Caco-2 (cell line): Measurements from ENCODE around the gene HPN. TPM values are rescaled to one million over a fixed set of nuclear protein-coding genes. Genes with fewer than 3 reads are reported as not detected.
"Not testable (repeated sequence)": the region's sequence is repeated elsewhere in the genome, so short reads cannot be mapped to it uniquely, and the experiment has no call there.

Experiments used
- Bru-seq: library from RNA; stranded (reverse); fragments of 400-500 nt; gene quantifications from one replicate; lab custom pipeline; 2021; lab: Mats Ljungman, UMichigan
- BruChase-seq, 2 experiments: library from RNA; stranded (reverse); fragments of 400-500 nt; gene quantifications; one replicate each; lab custom pipeline; 2021; lab: Mats Ljungman, UMichigan
- BruUV-seq: library from RNA; stranded (reverse); fragments of 400-500 nt; replicated peaks from 2 replicates; lab custom pipeline; 2021; lab: Mats Ljungman, UMichigan
- CTCF ChIA-PET: fragments of 300-600 bp; sonication (Branson Sonifier 250); formaldehyde crosslinking; loops from one replicate; lab custom pipeline; 2022; ENCODE audit warnings: antibody characterized with exemption; lab: Charles Lee
- POLR2A ChIA-PET: fragments of 300-600 bp; sonication (Branson Sonifier 250); formaldehyde crosslinking; loops from one replicate; lab custom pipeline; 2022; ENCODE audit warnings: antibody characterized with exemption; lab: Charles Lee
- DNase-seq, 2 experiments: peaks; one replicate each; pipeline versions ENCODE4 v3.0.0 to v3.0.0-alpha.2; 2020 to 2022
- H3K27me3 ChIP-seq: replicated peaks from 2 replicates; pipeline ENCODE4 v1.6.0; 2011; ENCODE audit warnings: low read length; ENCODE audit not compliant: control insufficient read depth, insufficient read depth
- H3K36me3 ChIP-seq: 2 replicates; pipeline ENCODE4 v1.5.1; 2011; ENCODE audit warnings: low read length; ENCODE audit not compliant: control insufficient read depth, insufficient read depth
- H3K4me1 ChIP-seq: fragments of 250-450 bp; sonication (Bioruptor Pico); 2 replicates; pipeline ENCODE4 v1.5.1; 2020; ENCODE audit warnings: mild to moderate bottlenecking
- H3K4me3 ChIP-seq: 2 replicates; pipeline ENCODE4 v1.5.1; 2011; ENCODE audit warnings: low read depth, mild to moderate bottlenecking, control low read depth, low read length
- H3K9me3 ChIP-seq: fragments of 250-450 bp; sonication (Bioruptor Pico); 2 replicates; pipeline ENCODE4 v1.5.1; 2020; ENCODE audit warnings: mild to moderate bottlenecking, moderate library complexity
- H3K27ac Mint-ChIP-seq: one replicate; pipeline ENCODE4 v1.8.0; 2022; ENCODE audit warnings: mixed read lengths; ENCODE audit not compliant: unreplicated experiment
- H3K27me3 Mint-ChIP-seq: one replicate; pipeline ENCODE4 v1.8.0; 2022; ENCODE audit warnings: mixed read lengths; ENCODE audit not compliant: insufficient read depth, unreplicated experiment
- H3K36me3 Mint-ChIP-seq: one replicate; pipeline ENCODE4 v1.8.0; 2022; ENCODE audit warnings: mild to moderate bottlenecking, mixed read lengths; ENCODE audit not compliant: insufficient read depth, unreplicated experiment
- H3K4me1 Mint-ChIP-seq: one replicate; pipeline ENCODE4 v1.8.0; 2022; ENCODE audit warnings: low read depth, mixed read lengths; ENCODE audit not compliant: unreplicated experiment
- H3K4me3 Mint-ChIP-seq: one replicate; pipeline ENCODE4 v1.8.0; 2022; ENCODE audit warnings: mild to moderate bottlenecking, moderate library complexity, mixed read lengths; ENCODE audit not compliant: unreplicated experiment
- H3K9me3 Mint-ChIP-seq: one replicate; pipeline ENCODE4 v1.8.0; 2022; ENCODE audit warnings: mixed read lengths; ENCODE audit not compliant: unreplicated experiment
- CTCF ChIP-seq, 2 experiments: fragments of 200-600 bp in 1 of 2; IDR thresholded peaks; 1 replicate in 1 of 2; 2 replicates in 1 of 2; pipeline versions ENCODE4 v1.5.1 to v1.8.0; 2011 to 2022; ENCODE audit warnings: antibody characterized with exemption in 1 of 2, control low read depth in 1 of 2, inconsistent platforms in 1 of 2, low read depth in 1 of 2, low read length in 1 of 2, mild to moderate bottlenecking in 1 of 2, moderate library complexity in 1 of 2; ENCODE audit not compliant: insufficient read depth in 1 of 2, severe bottlenecking in 1 of 2, unreplicated experiment in 1 of 2
- intact Hi-C: fragments of 100-400 bp; cut with micrococcal nuclease; formaldehyde crosslinking; loops from one replicate; pipeline ENCODE4 v1.10.0; 2022; ENCODE audit not compliant: unreplicated experiment
- long read RNA-seq: library from polyadenylated mRNA; stranded (forward); transcript quantifications from one replicate; pipeline ENCODE4 v2.0.0, GENCODE V29; 2022
- total RNA-seq: library from RNA; stranded (reverse); gene quantifications from 2 replicates; pipeline ENCODE4 v1.2.3, GENCODE V29; 2022

Gene HPN
- 20.8 and 21.1 TPM in 2 replicates for total RNA-seq
- Bru-seq, nascent RNA, result percentile 75 among the genes with signal in this experiment
- percentile 74 among the genes with signal in this experiment for BruChase-seq, experiment 1, labeled RNA remaining after a 2-hour chase
- BruChase-seq, experiment 2, labeled RNA remaining after a 6-hour chase, result percentile 77 among the genes with signal in this experiment
- long read RNA-seq, partial matches to known transcripts, result 13 of 20 reads
- long read RNA-seq, other reads (novel, unspliced or antisense), result 7 of 20 reads

- H3K4me3 ChIP-seq, result peak within 1 kb of the TSS; percentile 57
- intact Hi-C loops, result loop anchor here (1.0 to 10.0 kb wide), 3 partner anchors 35 to 197 kb away; no protein-coding TSS in a partner anchor
- peaks cover 36% of the 10 kb centered on the region for H3K4me1 ChIP-seq
- H3K27me3 ChIP-seq, result no peaks in the 10 kb centered on the region
- Mint-ChIP-seq H3K27ac (peak within 1 kb of the TSS; percentile 90), H3K9me3 (no peaks in the 10 kb centered on the region), H3K27me3 (no peaks in the 10 kb centered on the region), H3K36me3 (peaks cover 23% of the 10 kb centered on the region), H3K4me3 (peak within 1 kb of the TSS; percentile 89), H3K4me1 (peaks cover 25% of the 10 kb centered on the region)
- POLR2A ChIA-PET, result interaction anchor here (1.0 kb wide), 1 partner anchor 35 kb away, joined by 10 read pairs; no protein-coding TSS in a partner anchor
- CTCF ChIA-PET, result interaction anchor here (0.5 to 1.0 kb wide), 5 partner anchors 14 to 652 kb away, joined by 3 to 6 read pairs (median 3); partner anchors contain the start of genes GRAMD1A and LGI4
- BruUV-seq, result no TSS peak
- H3K9me3 ChIP-seq, result no peaks in the 10 kb centered on the region
- peak; percentile 92 to 94 for DNase-seq
- H3K36me3 ChIP-seq, result peaks cover 2% of the 10 kb centered on the region; the same call in 1 of the 2 replicates
- TF ChIP-seq CTCF (IDR thresholded peaks at IDR 0.05; ENCODE audit: insufficient read depth in 1 of 2, low read depth in 1 of 2, low read length in 1 of 2, severe bottlenecking in 1 of 2, unreplicated experiment in 1 of 2), result peak in 1 of 2 experiments; percentile 15
These were observed at the start of gene HPN for GRCh38 chr19:35041548-35042055. HPN (plus strand) TSS chr19:35041721; CDS start chr19:35042507, 786 bp downstream.

GRCh38 chr19:34992582-34992981 is 48.9 kb upstream of the HPN start:
- CTCF ChIA-PET, POLR2A ChIA-PET: not testable (repeated sequence)

GRCh38 chr19:34994286-34994642 is 47.3 kb upstream of the HPN start:
- Histone ChIP-seq H3K36me3 (no peaks in the 10 kb centered on the region), H3K9me3 (no peaks in the 10 kb centered on the region), H3K27me3 (no peaks in the 10 kb centered on the region), H3K4me1 (peaks cover 30% of the 10 kb centered on the region), H3K4me3 (no peak overlapping the region)
- intact Hi-C loops, result no loop called here
- BruUV-seq, result no TSS peak
- no peak for DNase-seq
- peak overlapping the region; percentile 2 for H3K27ac Mint-ChIP-seq
- no peaks in the 10 kb centered on the region for H3K36me3 Mint-ChIP-seq
- H3K9me3 Mint-ChIP-seq, result no peaks in the 10 kb centered on the region
- H3K27me3 Mint-ChIP-seq, result no peaks in the 10 kb centered on the region
- ChIA-PET POLR2A (interaction anchor here (0.6 to 1.9 kb wide), 2 partner anchors 12 to 963 kb away, joined by 3 to 14 read pairs; no protein-coding TSS in a partner anchor), CTCF (interaction anchor here (1.7 kb wide), 1 partner anchor 12 kb away, joined by 6 read pairs; no protein-coding TSS in a partner anchor)
- no peak overlapping the region for H3K4me3 Mint-ChIP-seq
- H3K4me1 Mint-ChIP-seq, result peaks cover 28% of the 10 kb centered on the region
- TF ChIP-seq CTCF (IDR thresholded peaks at IDR 0.05; ENCODE audit: insufficient read depth in 1 of 2, low read depth in 1 of 2, low read length in 1 of 2, severe bottlenecking in 1 of 2, unreplicated experiment in 1 of 2), result no peak

More at GRCh38 chr19:34992582-34992981, 48.9 kb upstream of the HPN start:
- H3K4me1 Mint-ChIP-seq, result peaks cover 18% of the 10 kb centered on the region
- H3K9me3 Mint-ChIP-seq, H3K27me3 ChIP-seq, H3K4me3 ChIP-seq, H3K36me3 ChIP-seq, BruUV-seq, H3K27ac Mint-ChIP-seq, H3K36me3 Mint-ChIP-seq, H3K4me3 Mint-ChIP-seq, H3K27me3 Mint-ChIP-seq, H3K9me3 ChIP-seq, intact Hi-C loops, DNase-seq: not testable (repeated sequence)
- peaks cover 25% of the 10 kb centered on the region for H3K4me1 ChIP-seq
